Spleen (tissue), 11 donors: ENCODE results near the gene BACH2. TPM values are rescaled to one million over a fixed set of nuclear protein-coding genes. Genes with fewer than 3 reads are reported as not detected.

ENCODE experiments used
- DNase-seq: peaks from one replicate; pipeline ENCODE4 v3.0.0-alpha.2; 2020
- H3K27ac ChIP-seq, 8 donors: fragments of 200-600 bp; sonication (generic) in 7 of 8; 1 replicate in 4 of 8; 2 replicates in 4 of 8; pipeline versions ENCODE4 v1.5.0 to v1.8.0; 2016 to 2021; ENCODE audit warnings: inconsistent platforms in 4 of 8, mild to moderate bottlenecking in 4 of 8, moderate library complexity in 1 of 8
- H3K27me3 ChIP-seq, 7 donors: fragments of 200-600 bp; sonication (generic) in 6 of 7; replicated peaks in 1 of 7; 1 replicate in 4 of 7; 2 replicates in 3 of 7; pipeline versions ENCODE4 v1.5.0 to v1.8.0; 2016 to 2021; ENCODE audit warnings: inconsistent platforms in 3 of 7, mild to moderate bottlenecking in 1 of 7
- H3K36me3 ChIP-seq, 6 donors: fragments of 200-600 bp; sonication (generic) in 5 of 6; 1 replicate in 4 of 6; 2 replicates in 2 of 6; pipeline versions ENCODE4 v1.5.0 to v1.8.0; 2016 to 2021; ENCODE audit warnings: inconsistent platforms in 2 of 6
- H3K4me1 ChIP-seq, 6 donors: fragments of 200-600 bp; sonication (generic) in 5 of 6; 1 replicate in 3 of 6; 2 replicates in 3 of 6; pipeline versions ENCODE4 v1.5.0 to v1.8.0; 2016 to 2021; ENCODE audit warnings: inconsistent platforms in 3 of 6
- H3K4me3 ChIP-seq, 8 donors: fragments of 200-600 bp; sonication (generic) in 7 of 8; 1 replicate in 4 of 8; 2 replicates in 4 of 8; pipeline versions ENCODE4 v1.5.0 to v1.8.0; 2016 to 2021; ENCODE audit warnings: inconsistent platforms in 4 of 8, mild to moderate bottlenecking in 4 of 8, moderate library complexity in 2 of 8
- H3K9me3 ChIP-seq, 8 donors: fragments of 200-600 bp; sonication (generic) in 7 of 8; 1 replicate in 4 of 8; 2 replicates in 4 of 8; pipeline versions ENCODE4 v1.5.0 to v1.8.0; 2016 to 2021; ENCODE audit warnings: inconsistent platforms in 4 of 8
- POLR2A ChIP-seq, 3 donors: fragments of 450-650 bp; IDR thresholded peaks; one replicate each; pipeline ENCODE4 v1.5.1; 2017; ENCODE audit warnings: antibody characterized with exemption in 3 of 3, mild to moderate bottlenecking in 1 of 3
- POLR2AphosphoS5 ChIP-seq, 3 donors: sonication (generic); formaldehyde crosslinking; IDR thresholded peaks; one replicate each; pipeline ENCODE4 v1.5.1; 2017; ENCODE audit warnings: antibody characterized with exemption in 3 of 3
- WGBS, 5 donors: extraction: QIAGEN DNeasy Blood & Tissue Kit in 3 of 5; methylation state at CpG; one replicate each; pipeline versions ENCODE4 v1.1.5 to v1.1.7; 2013 to 2018; 5-methylcytosine and 5-hydroxymethylcytosine counted together
- intact Hi-C: fragments of 100-400 bp; cut with DNase I; formaldehyde crosslinking; loops from one replicate; pipeline ENCODE4 v1.15.0; 2023; ENCODE audit warnings: low total_unique reads
- polyA plus RNA-seq, 3 donors: library from polyadenylated mRNA; stranded (reverse); fragments of 200-250 nt; gene quantifications; one replicate each; pipeline ENCODE4 v1.2.1, GENCODE V29; 2013
- total RNA-seq, 7 donors: library from RNA; depleted of rRNA in 3 of 7; stranded (reverse); fragments of >200 nt in 3 of 7; fragmentation: NEBNext Ultra II Directional in 4 of 7; extraction: Animal tissue kit (Norgen Biotek cat#: 25700) in 4 of 7; gene quantifications; one replicate each; pipeline versions ENCODE4 v1.1.0 to v1.2.1, GENCODE V29; 2016 to 2021
- TF ChIP-seq, protein P1 (sequence below), 11 experiments: fragments of 200-600 bp in 7 of 11; fragments of 450-650 bp in 4 of 11; sonication (generic) in 4 of 11; IDR thresholded peaks in 8 of 11; conservative IDR thresholded peaks in 3 of 11; 1 replicate in 7 of 11; 2 replicates in 4 of 11; pipeline versions ENCODE4 v1.4.0 to v1.8.0; 2016 to 2021; ENCODE audit warnings: antibody characterized with exemption in 11 of 11, inconsistent platforms in 4 of 11, mild to moderate bottlenecking in 1 of 11
- donor health status: healthy with polysubstance abuse.
- donor health status: DM: no; HTN: no; CAD: no; lungs with moderate emphysema.
- donor health status: DM: no; HTN: no; CAD: no.
- donor health status: Bipolar disorder and iron deficiency.
- donor health status: healthy.
- donor health status: DM: no; HTN: no; CAD: no.
- donor health status: DM: yes; HTN: yes; CAD: no.

The BACH2 gene
- total and polyA plus RNA-seq, 10 donors: 3.0 to 53.8 (median 32.3) TPM

DNA sequence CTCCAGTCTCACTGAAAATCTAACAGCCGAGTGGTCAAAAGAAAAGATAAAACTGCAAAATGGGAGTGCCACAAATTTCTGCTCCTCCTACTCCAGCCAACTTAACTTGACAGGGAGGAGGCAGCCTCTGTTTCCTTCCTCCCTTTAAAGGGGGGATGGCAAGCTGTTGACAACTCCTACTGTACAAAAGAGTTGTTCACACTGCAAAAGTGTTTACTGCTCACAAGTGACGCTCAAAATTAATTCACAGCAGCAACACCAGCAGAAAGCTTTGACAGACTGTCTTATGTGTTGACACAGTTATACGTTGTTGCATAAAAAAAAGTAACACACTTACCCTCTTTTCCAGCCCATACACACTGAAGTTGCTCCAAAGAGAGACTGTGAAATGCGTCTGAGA is 169.8 kb downstream of the BACH2 start:
- no peak overlapping the region for H3K4me3 ChIP-seq
- no peaks in the 10 kb centered on the region for H3K27me3 ChIP-seq
- 75 to 87% (median 78%) methylated on average over 4 of the region's 4 CpGs for WGBS, 5 donors
- H3K9me3 ChIP-seq: no peaks in the 10 kb centered on the region
- no peaks in the 10 kb centered on the region for H3K36me3 ChIP-seq
- H3K27ac ChIP-seq: no peak overlapping the region
- H3K4me1 ChIP-seq: peaks cover 0 to 52% (median 5%) of the 10 kb centered on the region in 6 donors
- TF ChIP-seq POLR2AphosphoS5 (IDR thresholded peaks at IDR 0.05): no peak
- intact Hi-C loops: no loop called here
- DNase-seq: no peak

DNA sequence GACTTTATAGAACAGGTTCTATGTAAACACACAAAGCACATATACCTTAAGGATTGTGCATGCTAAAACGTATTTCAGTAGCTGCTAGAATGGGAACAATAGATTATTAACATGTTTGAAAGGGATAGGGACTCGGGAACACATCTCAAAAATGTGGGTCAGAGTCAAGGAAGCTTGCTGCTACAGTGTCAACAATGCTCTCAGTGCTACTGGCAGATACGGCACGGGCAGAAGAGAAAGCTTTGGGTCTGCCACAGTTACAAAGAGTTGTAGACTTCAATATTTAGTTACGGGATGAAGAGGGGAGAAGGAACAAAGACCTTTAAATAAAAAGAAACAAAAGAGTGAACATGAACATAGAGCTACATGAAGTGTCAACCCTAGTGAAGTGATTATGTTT is 170.5 kb downstream of the BACH2 start:
- no peak for TF ChIP-seq POLR2A (IDR thresholded peaks at IDR 0.05)
- TF ChIP-seq, protein P1, sequence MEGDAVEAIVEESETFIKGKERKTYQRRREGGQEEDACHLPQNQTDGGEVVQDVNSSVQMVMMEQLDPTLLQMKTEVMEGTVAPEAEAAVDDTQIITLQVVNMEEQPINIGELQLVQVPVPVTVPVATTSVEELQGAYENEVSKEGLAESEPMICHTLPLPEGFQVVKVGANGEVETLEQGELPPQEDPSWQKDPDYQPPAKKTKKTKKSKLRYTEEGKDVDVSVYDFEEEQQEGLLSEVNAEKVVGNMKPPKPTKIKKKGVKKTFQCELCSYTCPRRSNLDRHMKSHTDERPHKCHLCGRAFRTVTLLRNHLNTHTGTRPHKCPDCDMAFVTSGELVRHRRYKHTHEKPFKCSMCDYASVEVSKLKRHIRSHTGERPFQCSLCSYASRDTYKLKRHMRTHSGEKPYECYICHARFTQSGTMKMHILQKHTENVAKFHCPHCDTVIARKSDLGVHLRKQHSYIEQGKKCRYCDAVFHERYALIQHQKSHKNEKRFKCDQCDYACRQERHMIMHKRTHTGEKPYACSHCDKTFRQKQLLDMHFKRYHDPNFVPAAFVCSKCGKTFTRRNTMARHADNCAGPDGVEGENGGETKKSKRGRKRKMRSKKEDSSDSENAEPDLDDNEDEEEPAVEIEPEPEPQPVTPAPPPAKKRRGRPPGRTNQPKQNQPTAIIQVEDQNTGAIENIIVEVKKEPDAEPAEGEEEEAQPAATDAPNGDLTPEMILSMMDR (IDR thresholded peaks at IDR 0.05 in 8 of 11, conservative IDR thresholded peaks at IDR 0.05 in 3 of 11): no peak
- TF ChIP-seq POLR2AphosphoS5 (IDR thresholded peaks at IDR 0.05): no peak
- WGBS, 5 donors: 74 to 87% (median 81%) methylated on average over 5 of the region's 5 CpGs
- intact Hi-C loops: no loop called here
- H3K36me3 ChIP-seq: no peaks in the 10 kb centered on the region
- H3K4me3 ChIP-seq: no peak overlapping the region
- no peaks in the 10 kb centered on the region for H3K9me3 ChIP-seq
- peaks cover 0 to 56% (median 5%) of the 10 kb centered on the region in 6 donors for H3K4me1 ChIP-seq
- no peak overlapping the region for H3K27ac ChIP-seq
- DNase-seq: no peak
- no peaks in the 10 kb centered on the region for H3K27me3 ChIP-seq

DNA sequence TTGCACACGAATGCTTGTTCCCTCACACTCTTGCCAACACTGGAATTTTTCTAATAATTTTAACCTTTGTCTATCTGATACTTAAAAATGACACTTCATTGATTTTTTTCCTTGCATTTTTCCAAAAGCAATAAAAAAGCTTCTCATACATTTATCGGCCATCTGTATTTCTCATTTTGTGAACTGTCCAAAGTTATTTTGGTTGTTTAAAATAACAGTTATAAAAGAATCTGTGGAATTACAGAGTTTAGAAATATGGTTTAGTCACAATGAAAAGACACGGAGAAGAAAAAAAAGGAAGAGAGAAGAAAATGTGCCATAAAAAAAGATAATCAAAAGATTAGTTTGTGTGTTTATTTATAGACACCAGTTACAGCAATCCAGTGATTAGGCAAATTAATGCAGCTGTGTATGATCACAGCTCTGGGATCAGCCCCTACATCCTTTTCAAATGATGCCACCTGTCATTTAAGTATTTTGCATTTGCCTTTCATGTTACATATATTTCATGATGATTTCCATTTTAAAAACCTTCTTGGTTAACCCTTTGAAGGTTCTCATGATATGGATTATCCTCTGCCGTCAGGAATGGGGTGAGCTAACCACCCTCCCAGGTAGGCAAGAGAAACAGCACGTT is 171.7 kb downstream of the BACH2 start:
- intact Hi-C loops: no loop called here

DNA sequence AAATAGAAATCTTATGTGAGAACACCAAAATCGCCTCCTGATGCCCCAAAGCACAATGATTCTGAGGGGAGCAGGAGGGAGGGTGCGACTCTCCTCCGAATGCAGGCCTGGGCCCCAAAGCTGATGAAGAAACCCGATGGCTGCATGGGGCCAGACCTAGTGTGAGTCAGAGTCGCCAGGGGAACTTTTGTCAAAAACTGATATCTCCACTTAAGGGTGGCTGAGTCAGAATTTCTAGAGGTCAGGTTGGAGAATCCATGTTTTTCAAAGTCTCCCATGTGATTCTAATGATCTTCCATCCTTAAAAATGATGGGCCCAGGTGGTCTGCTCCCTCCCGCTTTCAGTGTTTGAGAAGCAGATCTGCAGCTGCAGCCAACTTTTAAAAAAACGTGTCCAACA is 172.8 kb downstream of the BACH2 start:
- H3K4me1 ChIP-seq: peaks cover 0 to 65% (median 5%) of the 10 kb centered on the region in 6 donors
- intact Hi-C loops: no loop called here
- no peak overlapping the region for H3K4me3 ChIP-seq
- H3K9me3 ChIP-seq: no peaks in the 10 kb centered on the region
- no peak overlapping the region for H3K27ac ChIP-seq
- TF ChIP-seq POLR2A (IDR thresholded peaks at IDR 0.05) (no peak), POLR2AphosphoS5 (IDR thresholded peaks at IDR 0.05) (no peak)
- TF ChIP-seq, protein P1 (IDR thresholded peaks at IDR 0.05 in 8 of 11, conservative IDR thresholded peaks at IDR 0.05 in 3 of 11): no peak
- no peaks in the 10 kb centered on the region for H3K27me3 ChIP-seq
- 79 to 92% (median 85%) methylated on average over 7 of the region's 7 CpGs for WGBS, 5 donors
- DNase-seq: no peak
- no peaks in the 10 kb centered on the region for H3K36me3 ChIP-seq

More for the DNA sequence above, 171.7 kb downstream of the BACH2 start:
- Histone ChIP-seq H3K36me3 (no peaks in the 10 kb centered on the region), H3K27ac (no peak overlapping the region), H3K4me3 (no peak overlapping the region), H3K4me1 (peaks cover 0 to 65% (median 5%) of the 10 kb centered on the region in 6 donors), H3K27me3 (no peaks in the 10 kb centered on the region), H3K9me3 (no peaks in the 10 kb centered on the region)
- TF ChIP-seq, protein P1 (IDR thresholded peaks at IDR 0.05 in 8 of 11, conservative IDR thresholded peaks at IDR 0.05 in 3 of 11): no peak
- TF ChIP-seq POLR2A (IDR thresholded peaks at IDR 0.05) (no peak), POLR2AphosphoS5 (IDR thresholded peaks at IDR 0.05) (no peak)
- 78 to 80% (median 80%) methylated on average over 5 of the region's 5 CpGs for WGBS, 5 donors
- no peak for DNase-seq
